Measurements from ENCODE around the gene DDX39A. TPM values are rescaled to one million over a fixed set of nuclear protein-coding genes. Genes with fewer than 3 reads are reported as not detected.

DDX39A gene
- total and polyA plus RNA-seq, 2 of the 13 experiments (the other 11 are each of a cell fraction or from before 2014, with no cell fraction given), result 34.6 to 90.4 TPM

DNA sequence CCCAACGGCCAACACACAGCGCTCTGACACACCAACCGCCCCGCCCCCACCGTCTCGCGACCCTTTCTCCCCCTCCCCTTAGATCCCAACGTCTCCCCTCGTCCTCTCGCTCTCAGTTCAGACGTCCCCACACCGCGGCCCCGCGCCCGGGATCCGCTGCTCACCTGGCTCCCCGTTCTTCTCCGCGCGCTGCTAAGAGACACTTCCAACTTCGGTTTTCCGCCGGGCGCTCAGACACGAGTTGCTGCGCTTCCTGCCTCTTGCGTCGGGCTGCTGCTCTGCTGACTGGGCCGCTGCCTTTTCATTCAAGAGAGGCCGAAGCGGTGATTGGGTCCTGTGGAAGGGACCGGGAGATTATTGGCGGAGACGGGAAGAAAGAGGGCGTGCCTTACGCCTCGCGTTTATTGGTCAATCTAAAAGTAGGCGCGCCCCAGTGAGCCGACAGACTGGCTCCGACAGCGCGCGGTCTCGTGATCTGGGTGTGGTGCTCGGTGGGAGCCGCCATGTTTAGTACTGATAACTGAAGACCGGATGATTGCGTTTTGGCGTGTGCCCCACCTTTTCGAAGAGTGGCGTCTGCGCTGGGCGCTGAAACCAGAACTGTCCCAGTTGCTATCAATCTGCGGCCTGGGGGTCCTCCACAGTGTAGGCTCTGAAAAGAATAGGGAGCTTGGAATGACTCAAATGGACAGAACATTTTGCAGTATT is at the start of gene DDX39A (continued):
- TF ChIP-seq ZNF136 (CRISPR knock-in tag; IDR thresholded peaks at IDR 0.05; ENCODE audit: low read depth), result no peak
- peak; percentile 74; the same call in 1 of the 2 replicates for TF ChIP-seq ZNF274 (CRISPR knock-in tag; IDR thresholded peaks at IDR 0.05)
- TF ChIP-seq ZNF30 (CRISPR knock-in tag; IDR thresholded peaks at IDR 0.05), result no peak
- peak; percentile 80 for TF ChIP-seq CREM (IDR thresholded peaks at IDR 0.05)
- no peak for TF ChIP-seq CREM (CRISPR knock-in tag; IDR thresholded peaks at IDR 0.05)
- TF ChIP-seq RXRA (CRISPR knock-in tag; IDR thresholded peaks at IDR 0.05), result 0 out of 2 replicates have a peak, but pooled peaks have one; percentile 8
- peak; percentile 67 for TF ChIP-seq POGZ (CRISPR knock-in tag; IDR thresholded peaks at IDR 0.05)
- TF ChIP-seq, protein P1, sequence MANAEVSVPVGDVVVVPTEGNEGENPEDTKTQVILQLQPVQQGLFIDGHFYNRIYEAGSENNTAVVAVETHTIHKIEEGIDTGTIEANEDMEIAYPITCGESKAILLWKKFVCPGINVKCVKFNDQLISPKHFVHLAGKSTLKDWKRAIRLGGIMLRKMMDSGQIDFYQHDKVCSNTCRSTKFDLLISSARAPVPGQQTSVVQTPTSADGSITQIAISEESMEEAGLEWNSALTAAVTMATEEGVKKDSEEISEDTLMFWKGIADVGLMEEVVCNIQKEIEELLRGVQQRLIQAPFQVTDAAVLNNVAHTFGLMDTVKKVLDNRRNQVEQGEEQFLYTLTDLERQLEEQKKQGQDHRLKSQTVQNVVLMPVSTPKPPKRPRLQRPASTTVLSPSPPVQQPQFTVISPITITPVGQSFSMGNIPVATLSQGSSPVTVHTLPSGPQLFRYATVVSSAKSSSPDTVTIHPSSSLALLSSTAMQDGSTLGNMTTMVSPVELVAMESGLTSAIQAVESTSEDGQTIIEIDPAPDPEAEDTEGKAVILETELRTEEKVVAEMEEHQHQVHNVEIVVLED (CRISPR knock-in tag; IDR thresholded peaks at IDR 0.05; ENCODE audit: borderline replicate concordance), result peak; percentile 78; the same call in 1 of the 2 replicates
- 0 out of 2 replicates have a peak, but pooled peaks have one; percentile 16 for TF ChIP-seq MTF2 (CRISPR knock-in tag; IDR thresholded peaks at IDR 0.05; ENCODE audit: borderline replicate concordance)
- TF ChIP-seq ZNF660 (CRISPR knock-in tag; IDR thresholded peaks at IDR 0.05; ENCODE audit: borderline replicate concordance, low read depth), result no peak
- TF ChIP-seq, protein P2, sequence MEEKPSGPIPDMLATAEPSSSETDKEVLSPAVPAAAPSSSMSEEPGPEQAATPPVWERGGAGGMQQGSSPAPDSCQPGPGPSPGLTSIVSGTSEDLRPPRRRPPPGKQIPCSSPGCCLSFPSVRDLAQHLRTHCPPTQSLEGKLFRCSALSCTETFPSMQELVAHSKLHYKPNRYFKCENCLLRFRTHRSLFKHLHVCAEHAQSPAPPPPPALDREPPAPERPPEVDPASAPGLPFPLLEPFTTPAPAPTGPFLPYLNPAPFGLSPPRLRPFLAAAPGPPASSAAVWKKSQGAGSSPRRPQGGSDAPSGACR (CRISPR knock-in tag; IDR thresholded peaks at IDR 0.05), result no peak
- 0 out of 2 replicates have a peak, but pooled peaks have one; percentile 70 for TF ChIP-seq ZNF790 (CRISPR knock-in tag; IDR thresholded peaks at IDR 0.05; ENCODE audit: borderline replicate concordance)
- no peak; the same call in 1 of the 2 replicates for TF ChIP-seq RFXAP (CRISPR knock-in tag; IDR thresholded peaks at IDR 0.05; ENCODE audit: borderline replicate concordance)
- TF ChIP-seq, protein P3, sequence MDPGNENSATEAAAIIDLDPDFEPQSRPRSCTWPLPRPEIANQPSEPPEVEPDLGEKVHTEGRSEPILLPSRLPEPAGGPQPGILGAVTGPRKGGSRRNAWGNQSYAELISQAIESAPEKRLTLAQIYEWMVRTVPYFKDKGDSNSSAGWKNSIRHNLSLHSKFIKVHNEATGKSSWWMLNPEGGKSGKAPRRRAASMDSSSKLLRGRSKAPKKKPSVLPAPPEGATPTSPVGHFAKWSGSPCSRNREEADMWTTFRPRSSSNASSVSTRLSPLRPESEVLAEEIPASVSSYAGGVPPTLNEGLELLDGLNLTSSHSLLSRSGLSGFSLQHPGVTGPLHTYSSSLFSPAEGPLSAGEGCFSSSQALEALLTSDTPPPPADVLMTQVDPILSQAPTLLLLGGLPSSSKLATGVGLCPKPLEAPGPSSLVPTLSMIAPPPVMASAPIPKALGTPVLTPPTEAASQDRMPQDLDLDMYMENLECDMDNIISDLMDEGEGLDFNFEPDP (CRISPR knock-in tag; conservative IDR thresholded peaks at IDR 0.05), result no peak
- peak; percentile 73; the same call in 1 of the 2 replicates for TF ChIP-seq ZNF564 (CRISPR knock-in tag; IDR thresholded peaks at IDR 0.05)
- TF ChIP-seq, protein P4, sequence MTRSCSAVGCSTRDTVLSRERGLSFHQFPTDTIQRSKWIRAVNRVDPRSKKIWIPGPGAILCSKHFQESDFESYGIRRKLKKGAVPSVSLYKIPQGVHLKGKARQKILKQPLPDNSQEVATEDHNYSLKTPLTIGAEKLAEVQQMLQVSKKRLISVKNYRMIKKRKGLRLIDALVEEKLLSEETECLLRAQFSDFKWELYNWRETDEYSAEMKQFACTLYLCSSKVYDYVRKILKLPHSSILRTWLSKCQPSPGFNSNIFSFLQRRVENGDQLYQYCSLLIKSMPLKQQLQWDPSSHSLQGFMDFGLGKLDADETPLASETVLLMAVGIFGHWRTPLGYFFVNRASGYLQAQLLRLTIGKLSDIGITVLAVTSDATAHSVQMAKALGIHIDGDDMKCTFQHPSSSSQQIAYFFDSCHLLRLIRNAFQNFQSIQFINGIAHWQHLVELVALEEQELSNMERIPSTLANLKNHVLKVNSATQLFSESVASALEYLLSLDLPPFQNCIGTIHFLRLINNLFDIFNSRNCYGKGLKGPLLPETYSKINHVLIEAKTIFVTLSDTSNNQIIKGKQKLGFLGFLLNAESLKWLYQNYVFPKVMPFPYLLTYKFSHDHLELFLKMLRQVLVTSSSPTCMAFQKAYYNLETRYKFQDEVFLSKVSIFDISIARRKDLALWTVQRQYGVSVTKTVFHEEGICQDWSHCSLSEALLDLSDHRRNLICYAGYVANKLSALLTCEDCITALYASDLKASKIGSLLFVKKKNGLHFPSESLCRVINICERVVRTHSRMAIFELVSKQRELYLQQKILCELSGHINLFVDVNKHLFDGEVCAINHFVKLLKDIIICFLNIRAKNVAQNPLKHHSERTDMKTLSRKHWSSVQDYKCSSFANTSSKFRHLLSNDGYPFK (CRISPR knock-in tag; IDR thresholded peaks at IDR 0.05; ENCODE audit: borderline replicate concordance), result peak; percentile 51; the same call in 1 of the 2 replicates
- TF ChIP-seq ERF (CRISPR knock-in tag; IDR thresholded peaks at IDR 0.05), result no peak; the same call in 1 of the 2 replicates
- TF ChIP-seq ZNF883 (CRISPR knock-in tag; IDR thresholded peaks at IDR 0.05; ENCODE audit: not compliant biosample characterization), result peak; percentile 37
- TF ChIP-seq, protein P5, sequence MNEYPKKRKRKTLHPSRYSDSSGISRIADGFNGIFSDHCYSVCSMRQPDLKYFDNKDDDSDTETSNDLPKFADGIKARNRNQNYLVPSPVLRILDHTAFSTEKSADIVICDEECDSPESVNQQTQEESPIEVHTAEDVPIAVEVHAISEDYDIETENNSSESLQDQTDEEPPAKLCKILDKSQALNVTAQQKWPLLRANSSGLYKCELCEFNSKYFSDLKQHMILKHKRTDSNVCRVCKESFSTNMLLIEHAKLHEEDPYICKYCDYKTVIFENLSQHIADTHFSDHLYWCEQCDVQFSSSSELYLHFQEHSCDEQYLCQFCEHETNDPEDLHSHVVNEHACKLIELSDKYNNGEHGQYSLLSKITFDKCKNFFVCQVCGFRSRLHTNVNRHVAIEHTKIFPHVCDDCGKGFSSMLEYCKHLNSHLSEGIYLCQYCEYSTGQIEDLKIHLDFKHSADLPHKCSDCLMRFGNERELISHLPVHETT (CRISPR knock-in tag; conservative IDR thresholded peaks at IDR 0.05), result no peak
- no peak for TF ChIP-seq RBAK (CRISPR knock-in tag; IDR thresholded peaks at IDR 0.05)
- TF ChIP-seq EED (CRISPR knock-in tag; IDR thresholded peaks at IDR 0.05), result peak; percentile 84; the same call in 1 of the 2 replicates
- TF ChIP-seq MIXL1 (CRISPR knock-in tag; IDR thresholded peaks at IDR 0.05), result no peak
- TF ChIP-seq NFE2L2 (IDR thresholded peaks at IDR 0.05; ENCODE audit: low read length), result no peak
